Measurements from ENCODE around the gene SLC51B. TPM values are rescaled to one million over a fixed set of nuclear protein-coding genes. Genes with fewer than 3 reads are reported as not detected.

SLC51B gene
- total RNA-seq, 1 donor from 2014 or later, result not detected

DNA sequence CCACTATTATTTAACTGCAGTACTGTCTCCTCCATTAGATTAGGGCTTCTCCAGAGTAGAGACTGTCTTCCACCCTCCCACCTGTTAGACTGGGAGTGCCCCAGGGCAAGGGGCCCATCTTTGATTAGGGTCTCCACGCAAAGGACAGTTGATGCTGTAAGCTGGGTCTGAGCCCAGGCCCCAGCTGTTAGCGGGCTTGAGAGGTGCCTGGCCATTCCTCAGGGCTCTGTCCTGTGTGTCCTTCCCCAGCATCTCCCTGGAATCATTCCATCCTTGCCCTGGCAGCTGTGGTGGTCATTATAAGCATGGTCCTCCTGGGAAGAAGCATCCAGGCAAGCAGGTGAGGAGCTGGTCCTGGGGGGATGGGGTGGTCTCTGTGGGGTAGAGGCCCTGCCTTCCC, 6.1 kb downstream of the SLC51B start:
- Mint-ChIP-seq H3K36me3 (ENCODE audit: insufficient read depth) (no peaks in the 10 kb centered on the region), H3K27me3 (peaks cover 16% of the 10 kb centered on the region), H3K9me3 (ENCODE audit: low read depth) (no peaks in the 10 kb centered on the region), H3K4me1 (ENCODE audit: low read depth) (peaks cover 2% of the 10 kb centered on the region), H3K27ac (no peak overlapping the region), H3K4me3 (ENCODE audit: low read depth) (no peak overlapping the region)
- TF ChIP-seq, protein P1, sequence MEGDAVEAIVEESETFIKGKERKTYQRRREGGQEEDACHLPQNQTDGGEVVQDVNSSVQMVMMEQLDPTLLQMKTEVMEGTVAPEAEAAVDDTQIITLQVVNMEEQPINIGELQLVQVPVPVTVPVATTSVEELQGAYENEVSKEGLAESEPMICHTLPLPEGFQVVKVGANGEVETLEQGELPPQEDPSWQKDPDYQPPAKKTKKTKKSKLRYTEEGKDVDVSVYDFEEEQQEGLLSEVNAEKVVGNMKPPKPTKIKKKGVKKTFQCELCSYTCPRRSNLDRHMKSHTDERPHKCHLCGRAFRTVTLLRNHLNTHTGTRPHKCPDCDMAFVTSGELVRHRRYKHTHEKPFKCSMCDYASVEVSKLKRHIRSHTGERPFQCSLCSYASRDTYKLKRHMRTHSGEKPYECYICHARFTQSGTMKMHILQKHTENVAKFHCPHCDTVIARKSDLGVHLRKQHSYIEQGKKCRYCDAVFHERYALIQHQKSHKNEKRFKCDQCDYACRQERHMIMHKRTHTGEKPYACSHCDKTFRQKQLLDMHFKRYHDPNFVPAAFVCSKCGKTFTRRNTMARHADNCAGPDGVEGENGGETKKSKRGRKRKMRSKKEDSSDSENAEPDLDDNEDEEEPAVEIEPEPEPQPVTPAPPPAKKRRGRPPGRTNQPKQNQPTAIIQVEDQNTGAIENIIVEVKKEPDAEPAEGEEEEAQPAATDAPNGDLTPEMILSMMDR (IDR thresholded peaks at IDR 0.05; ENCODE audit: unreplicated experiment), result no peak
- no peak for DNase-seq (ENCODE audit: low spot score, unreplicated experiment)

DNA sequence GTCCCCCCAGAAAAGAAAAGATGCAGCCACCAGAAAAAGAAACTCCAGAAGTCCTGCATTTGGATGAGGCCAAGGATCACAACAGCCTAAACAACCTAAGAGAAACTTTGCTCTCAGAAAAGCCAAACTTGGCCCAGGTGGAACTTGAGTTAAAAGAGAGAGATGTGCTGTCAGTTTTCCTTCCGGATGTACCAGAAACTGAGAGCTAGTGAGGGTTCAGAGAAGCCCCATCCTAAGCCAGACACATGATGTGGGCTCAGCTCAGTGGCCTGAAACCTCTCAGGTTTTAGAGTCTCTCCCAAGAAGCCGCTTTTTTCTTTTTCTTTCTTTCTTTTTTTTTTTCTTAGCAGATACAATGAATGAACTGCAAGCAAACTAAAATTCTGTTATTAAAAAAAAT, 7.8 kb downstream of the SLC51B start:
- DNase-seq (ENCODE audit: low spot score, unreplicated experiment), result no peak
- Mint-ChIP-seq H3K4me1 (ENCODE audit: low read depth) (peaks cover 7% of the 10 kb centered on the region), H3K27me3 (peaks cover 16% of the 10 kb centered on the region), H3K4me3 (ENCODE audit: low read depth) (no peak overlapping the region), H3K27ac (no peak overlapping the region), H3K36me3 (ENCODE audit: insufficient read depth) (no peaks in the 10 kb centered on the region), H3K9me3 (ENCODE audit: low read depth) (no peaks in the 10 kb centered on the region)
- TF ChIP-seq, protein P1 (IDR thresholded peaks at IDR 0.05; ENCODE audit: unreplicated experiment), result no peak

DNA sequence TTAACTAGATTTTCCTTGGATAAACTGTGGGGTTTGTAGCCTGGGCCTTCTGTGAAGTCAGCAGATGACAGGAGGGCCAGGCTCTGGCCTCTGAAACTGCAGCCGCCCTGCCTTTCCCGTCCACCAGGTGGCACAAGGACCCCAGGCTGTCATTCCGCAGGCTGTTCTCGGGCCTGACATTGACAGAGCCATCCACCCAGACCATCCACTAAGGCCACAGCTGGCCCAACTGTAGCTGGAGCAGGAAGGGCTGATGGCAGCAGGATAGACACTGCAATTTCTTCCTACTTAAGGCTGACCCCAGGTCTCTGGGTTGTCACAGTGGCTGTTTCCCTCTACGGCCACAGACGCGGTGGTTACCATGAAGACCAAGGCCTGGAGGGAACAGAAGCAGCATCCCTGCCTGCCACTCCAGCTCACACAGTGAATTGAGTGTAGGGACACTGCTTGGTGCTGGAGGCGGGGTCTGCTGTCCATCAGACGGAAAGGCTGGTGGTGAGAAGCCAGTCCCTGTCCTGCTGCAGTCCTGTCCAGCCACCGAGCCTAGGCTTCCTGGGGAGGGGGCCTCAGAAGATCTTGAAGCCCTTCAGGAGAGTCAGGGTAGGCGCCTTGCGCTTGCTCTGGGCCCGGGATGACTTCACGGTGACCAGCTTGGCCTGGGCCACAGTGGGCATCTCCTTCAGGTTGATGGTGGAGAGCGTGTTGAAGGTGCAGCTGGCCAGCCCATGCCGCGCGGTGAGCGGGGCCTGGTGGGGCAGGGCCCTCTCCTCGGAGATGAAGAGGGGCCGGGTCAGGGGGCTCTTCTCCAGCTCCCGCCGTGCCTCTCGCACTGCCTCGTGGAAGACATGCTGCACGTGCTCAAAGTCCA, 9.4 kb downstream of the SLC51B start:
- TF ChIP-seq, protein P1 (IDR thresholded peaks at IDR 0.05; ENCODE audit: unreplicated experiment), result peak; percentile 89
- H3K4me3 Mint-ChIP-seq (ENCODE audit: low read depth), result no peak overlapping the region
- peak overlapping the region; percentile 33 for H3K27ac Mint-ChIP-seq
- H3K4me1 Mint-ChIP-seq (ENCODE audit: low read depth), result peaks cover 6% of the 10 kb centered on the region
- no peaks in the 10 kb centered on the region for H3K36me3 Mint-ChIP-seq (ENCODE audit: insufficient read depth)
- H3K27me3 Mint-ChIP-seq, result peaks cover 14% of the 10 kb centered on the region
- peak; percentile 72 for DNase-seq (ENCODE audit: low spot score, unreplicated experiment)
- no peaks in the 10 kb centered on the region for H3K9me3 Mint-ChIP-seq (ENCODE audit: low read depth)

DNA sequence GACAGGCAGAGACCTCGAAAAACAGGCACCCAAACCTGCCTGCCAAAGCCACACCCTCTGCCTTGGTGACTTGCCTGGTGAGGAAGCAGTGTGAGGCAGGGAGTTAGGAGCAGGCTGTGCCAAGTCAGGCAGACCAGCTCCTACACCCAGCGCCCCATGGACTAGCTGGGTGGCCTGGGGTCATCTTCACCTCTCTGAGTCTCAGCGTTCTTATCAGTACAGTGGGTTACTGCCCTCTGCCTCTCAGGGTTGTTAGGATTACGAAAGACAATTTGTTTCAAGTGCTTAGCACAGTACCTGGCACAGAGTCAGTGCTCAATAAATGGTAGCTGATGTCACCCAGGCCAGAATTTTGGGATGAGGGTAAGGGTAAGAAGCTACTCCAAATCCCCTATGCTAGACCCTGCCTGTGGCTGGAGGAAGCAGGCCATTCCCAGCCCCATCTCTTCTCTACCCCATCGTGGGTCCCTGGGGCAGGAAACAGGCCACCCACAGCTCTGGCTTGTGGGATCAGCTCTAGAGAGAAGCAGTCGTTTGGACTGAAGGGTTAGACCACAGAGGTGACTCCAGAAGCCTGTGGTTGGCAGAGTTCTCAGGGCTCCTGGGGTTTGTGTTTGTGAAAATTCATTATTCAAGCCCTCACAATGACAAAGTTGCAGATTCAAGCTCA, 10.1 kb downstream of the SLC51B start:
- DNase-seq (ENCODE audit: low spot score, unreplicated experiment), result no peak
- H3K36me3 Mint-ChIP-seq (ENCODE audit: insufficient read depth), result no peaks in the 10 kb centered on the region
- H3K9me3 Mint-ChIP-seq (ENCODE audit: low read depth), result no peaks in the 10 kb centered on the region
- H3K4me1 Mint-ChIP-seq (ENCODE audit: low read depth), result peaks cover 6% of the 10 kb centered on the region
- no peak overlapping the region for H3K27ac Mint-ChIP-seq
- H3K27me3 Mint-ChIP-seq, result peaks cover 8% of the 10 kb centered on the region
- TF ChIP-seq, protein P1 (IDR thresholded peaks at IDR 0.05; ENCODE audit: unreplicated experiment), result no peak
- no peak overlapping the region for H3K4me3 Mint-ChIP-seq (ENCODE audit: low read depth)

DNA sequence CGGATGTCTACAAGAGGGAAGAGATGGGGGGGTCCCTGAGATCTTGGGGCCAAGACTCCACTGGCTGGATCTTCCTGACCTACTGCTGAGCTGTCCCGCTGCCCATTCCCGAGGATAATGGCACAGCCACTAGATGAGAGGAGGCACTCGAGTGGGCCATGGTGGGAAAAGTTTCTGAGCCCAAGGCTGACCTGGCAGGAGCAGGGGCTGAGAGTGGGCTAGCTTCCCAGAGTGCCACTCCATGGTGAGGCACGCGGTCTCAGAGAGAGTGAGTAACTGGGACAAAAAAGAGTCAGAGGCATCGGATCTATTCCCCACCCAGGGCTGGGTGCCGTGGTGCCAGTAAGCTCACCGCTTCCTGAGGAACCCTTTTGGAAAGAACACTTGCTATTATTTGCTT, 10.9 kb downstream of the SLC51B start:
- Mint-ChIP-seq H3K27me3 (peaks cover 6% of the 10 kb centered on the region), H3K9me3 (ENCODE audit: low read depth) (no peaks in the 10 kb centered on the region), H3K36me3 (ENCODE audit: insufficient read depth) (no peaks in the 10 kb centered on the region), H3K4me1 (ENCODE audit: low read depth) (peaks cover 6% of the 10 kb centered on the region), H3K4me3 (ENCODE audit: low read depth) (no peak overlapping the region), H3K27ac (no peak overlapping the region)
- DNase-seq (ENCODE audit: low spot score, unreplicated experiment), result no peak
- TF ChIP-seq, protein P1 (IDR thresholded peaks at IDR 0.05; ENCODE audit: unreplicated experiment), result no peak

Data from progenitor cell of endocrine pancreas (in vitro differentiated cells).